Adrenal gland (tissue), 12 donors: ENCODE results near the gene TPO. TPM values are rescaled to one million over a fixed set of nuclear protein-coding genes. Genes with fewer than 3 reads are reported as not detected.
"Not testable (repeated sequence)": the region's sequence is repeated elsewhere in the genome, so short reads cannot be mapped to it uniquely, and the experiment has no call there.

Source experiments
- DNase-seq, 7 donors: peaks; one replicate each; pipeline ENCODE4 v3.0.0-alpha.2; 2019 to 2020
- H3K27ac ChIP-seq, 5 donors: fragments of 200-600 bp; sonication (generic) in 4 of 5; 1 replicate in 3 of 5; 2 replicates in 2 of 5; pipeline versions ENCODE4 v1.5.1 to v1.8.0; 2016 to 2020; ENCODE audit warnings: mild to moderate bottlenecking in 1 of 5
- H3K27me3 ChIP-seq: fragments of 200-600 bp; 2 replicates; pipeline ENCODE4 v1.8.0; 2021
- H3K36me3 ChIP-seq, 2 donors: fragments of 200-600 bp; replicated peaks in 1 of 2; 1 replicate in 1 of 2; 2 replicates in 1 of 2; pipeline versions ENCODE4 v1.5.1 to v1.8.0; 2018 to 2022
- H3K4me1 ChIP-seq, 2 donors: fragments of 200-600 bp; replicated peaks in 1 of 2; 1 replicate in 1 of 2; 2 replicates in 1 of 2; pipeline versions ENCODE4 v1.5.1 to v1.8.0; 2018 to 2021
- H3K4me3 ChIP-seq, 4 donors: fragments of 200-600 bp; sonication (generic) in 3 of 4; one replicate each; pipeline ENCODE4 v1.5.1; 2016 to 2018
- H3K9me3 ChIP-seq, 3 donors: fragments of 200-600 bp; sonication (generic) in 1 of 3; replicated peaks in 1 of 3; 1 replicate in 2 of 3; 2 replicates in 1 of 3; pipeline versions ENCODE4 v1.5.1 to v1.8.0; 2016 to 2021
- CTCF ChIP-seq, 6 experiments: fragments of 450-650 bp in 4 of 6; fragments of 200-600 bp in 2 of 6; sonication (generic) in 1 of 6; IDR thresholded peaks; 1 replicate in 5 of 6; 2 replicates in 1 of 6; pipeline versions ENCODE4 v1.5.1 to v1.8.0; 2016 to 2021; ENCODE audit warnings: antibody characterized with exemption in 6 of 6, mild to moderate bottlenecking in 2 of 6, moderate library complexity in 1 of 6
- POLR2A ChIP-seq, 2 donors: fragments of 450-650 bp; IDR thresholded peaks; one replicate each; pipeline ENCODE4 v1.6.1; 2017; ENCODE audit warnings: antibody characterized with exemption in 2 of 2, mild to moderate bottlenecking in 2 of 2, moderate library complexity in 1 of 2
- WGBS, 4 donors: extraction: QIAGEN DNeasy Blood & Tissue Kit in 2 of 4; methylation state at CpG; one replicate each; pipeline versions ENCODE4 v1.1.5 to v1.1.7; 2013 to 2017; 5-methylcytosine and 5-hydroxymethylcytosine counted together
- intact Hi-C, 2 donors: fragments of 100-400 bp; cut with DNase I; formaldehyde crosslinking; loops; one replicate each; pipeline versions ENCODE4 v1.14.1 to v1.15.0; 2022 to 2023
- polyA plus RNA-seq, 3 donors: library from polyadenylated mRNA; stranded (reverse); fragments of 200-250 nt in 2 of 3; fragments of 350-450 nt in 1 of 3; fragmentation: Illumina TruSeq in 1 of 3; extraction: RNeasy Lipid Tissue Mini Kit (QIAGEN cat#74804) in 1 of 3; gene quantifications; one replicate each; pipeline ENCODE4 v1.2.3, GENCODE V29; 2013 to 2014
- total RNA-seq, 9 donors: library from RNA; depleted of rRNA in 4 of 9; stranded (reverse); fragments of >200 nt in 4 of 9; fragments of 120-200 nt in 1 of 9; fragmentation: NEBNext Ultra II Directional in 1 of 9; extraction: Animal tissue kit (Norgen Biotek cat#: 25700) in 1 of 9; gene quantifications; one replicate each; pipeline versions ENCODE4 v1.1.0 to v1.2.4, GENCODE V29; 2013 to 2023
- donor health status: healthy with polysubstance abuse.
- donor health status: Bipolar disorder and iron deficiency.
- donor health status: DM: yes; HTN: yes; CAD: no.
- donor health status: DM: no; HTN: no; CAD: no.
- donor health status: DM: no; HTN: no; CAD: no.
- donor health status: DM: yes; HTN: yes; CAD: no.

Gene TPO
- total and polyA plus RNA-seq, 12 donors, result 0.08 to 16.0 (median 1.6) TPM; not detected in 8

- TF ChIP-seq POLR2A (IDR thresholded peaks at IDR 0.05) (no peak), CTCF (IDR thresholded peaks at IDR 0.05) (no peak)
- Histone ChIP-seq H3K4me1 (no peaks in the 10 kb centered on the region), H3K4me3 (no peak overlapping the region), H3K27me3 (no peaks in the 10 kb centered on the region), H3K27ac (no peak overlapping the region), H3K9me3 (no peaks in the 10 kb centered on the region), H3K36me3 (no peaks in the 10 kb centered on the region)
- no peak for DNase-seq
- intact Hi-C loops, result no loop called here
- WGBS, 4 donors, result 61 to 74% (median 70%) methylated on average over 3 of the region's 3 CpGs
These were observed 7.3 kb upstream of the TPO start for GRCh38 chr2:1405967-1406366.

- H3K4me1 ChIP-seq, result no peaks in the 10 kb centered on the region
- intact Hi-C loops, result no loop called here
- no peaks in the 10 kb centered on the region for H3K9me3 ChIP-seq
- H3K27ac ChIP-seq, result no peak overlapping the region
- DNase-seq, result no peak
- no peaks in the 10 kb centered on the region for H3K36me3 ChIP-seq
- H3K4me3 ChIP-seq, result no peak overlapping the region
- no peaks in the 10 kb centered on the region for H3K27me3 ChIP-seq
- 74 to 88% (median 80%) methylated on average over 2 of the region's 2 CpGs for WGBS, 4 donors
- TF ChIP-seq CTCF (IDR thresholded peaks at IDR 0.05) (no peak), POLR2A (IDR thresholded peaks at IDR 0.05) (no peak)
These were observed 6.8 kb upstream of the TPO start for GRCh38 chr2:1406434-1406833.

- DNase-seq, result no peak
- Histone ChIP-seq H3K9me3 (no peaks in the 10 kb centered on the region), H3K4me1 (no peaks in the 10 kb centered on the region), H3K27me3 (no peaks in the 10 kb centered on the region), H3K4me3 (no peak overlapping the region), H3K27ac (no peak overlapping the region), H3K36me3 (no peaks in the 10 kb centered on the region)
- 69 to 77% (median 75%) methylated on average over 16 of the region's 16 CpGs for WGBS, 4 donors
- no peak for TF ChIP-seq POLR2A (IDR thresholded peaks at IDR 0.05)
- TF ChIP-seq CTCF (IDR thresholded peaks at IDR 0.05), result no peak
- intact Hi-C loops, result no loop called here
These were observed 5.2 kb upstream of the TPO start for GRCh38 chr2:1407950-1408675.

- DNase-seq, result no peak
- TF ChIP-seq POLR2A (IDR thresholded peaks at IDR 0.05) (no peak), CTCF (IDR thresholded peaks at IDR 0.05) (no peak)
- no peaks in the 10 kb centered on the region for H3K4me1 ChIP-seq
- 67 to 74% (median 72%) methylated on average over 13 of the region's 13 CpGs for WGBS, 4 donors
- H3K27ac ChIP-seq, result no peak overlapping the region
- H3K9me3 ChIP-seq, result no peaks in the 10 kb centered on the region
- intact Hi-C loops, result no loop called here
- H3K36me3 ChIP-seq, result no peaks in the 10 kb centered on the region
- no peaks in the 10 kb centered on the region for H3K27me3 ChIP-seq
- no peak overlapping the region for H3K4me3 ChIP-seq
These were observed 858 bp downstream of the TPO start for GRCh38 chr2:1414121-1414520.

- intact Hi-C loops, H3K4me3 ChIP-seq, H3K27ac ChIP-seq, DNase-seq, H3K36me3 ChIP-seq, H3K27me3 ChIP-seq, H3K9me3 ChIP-seq, H3K4me1 ChIP-seq: not testable (repeated sequence)
- 84 to 87% (median 85%) methylated on average over 11 of the region's 11 CpGs for WGBS, 4 donors
These were observed 1.6 kb downstream of the TPO start for GRCh38 chr2:1414901-1415300.
